Measurements from ENCODE around the gene CTBP2.
A peak's percentile ranks its signal among the peaks of the same experiment; 100 is the strongest.

The CTBP2 gene

GRCh38 chr10:125144693-125145623, 15.4 kb downstream of the CTBP2 start:
- no peak for DNase-seq

DNA sequence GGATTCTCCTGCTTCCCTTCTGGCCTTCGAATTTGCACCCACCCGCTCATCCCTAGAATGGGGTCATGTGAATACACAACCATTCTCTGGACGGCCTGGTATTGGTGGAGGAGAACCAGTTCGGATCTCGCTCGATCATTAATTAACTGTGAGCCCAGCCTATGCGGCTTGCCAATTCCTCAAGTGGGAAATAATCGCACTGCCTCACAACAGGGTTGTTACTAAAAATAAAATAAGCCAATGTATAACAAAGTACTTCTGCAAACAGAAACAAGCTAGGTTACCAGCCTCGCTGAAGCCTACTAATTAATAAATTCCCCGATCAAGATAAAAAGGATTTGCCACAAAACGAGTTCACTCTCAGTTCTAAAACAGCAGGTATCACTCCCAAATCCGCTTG, 16.2 kb downstream of the CTBP2 start:
- peak; percentile 54 for DNase-seq

DNA sequence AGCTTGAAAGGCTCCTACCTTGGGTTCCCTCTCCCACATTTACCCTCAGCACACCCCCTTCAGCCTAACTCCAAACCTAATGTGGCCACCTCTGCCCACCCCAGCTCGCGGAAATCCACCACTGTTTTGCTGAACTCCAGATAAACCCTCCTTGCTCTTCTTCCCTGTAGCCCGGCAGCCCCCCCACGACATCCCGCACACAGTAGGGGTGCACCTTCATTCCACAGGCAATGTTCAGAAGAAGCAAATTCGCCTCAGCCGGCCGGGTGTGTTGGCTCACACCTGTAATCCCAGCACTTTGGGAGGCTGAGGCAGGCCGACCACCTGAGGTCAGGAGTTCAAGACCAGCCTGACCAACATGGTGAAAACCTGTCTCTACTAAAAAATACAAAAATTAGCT, 17.4 kb downstream of the CTBP2 start:
- DNase-seq: no peak

GRCh38 chr10:125141860-125142484, 18.4 kb downstream of the CTBP2 start:
- no peak for DNase-seq

- no peak for DNase-seq
Observed at GRCh38 chr10:125141150-125141859, 19.1 kb downstream of the CTBP2 start.

DNA sequence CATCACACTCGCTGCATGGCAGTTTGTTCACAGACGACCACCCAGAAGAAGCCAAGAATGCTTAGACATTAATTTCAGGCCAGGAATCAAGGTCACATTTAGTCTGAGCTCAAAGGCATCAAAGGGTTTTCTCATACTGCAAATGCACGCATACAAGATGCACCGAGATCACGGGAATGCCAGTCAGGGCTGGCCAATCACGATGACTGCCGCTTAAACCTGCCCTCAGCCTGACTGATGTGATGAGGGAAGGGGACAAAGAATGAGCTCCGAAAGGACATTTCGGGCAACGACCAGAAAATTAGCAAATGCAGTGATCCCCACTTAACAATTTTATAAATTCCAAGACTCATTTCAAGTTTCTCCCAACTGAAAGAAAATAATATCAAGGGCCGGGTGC, 20.2 kb downstream of the CTBP2 start:
- DNase-seq: no peak

DNA sequence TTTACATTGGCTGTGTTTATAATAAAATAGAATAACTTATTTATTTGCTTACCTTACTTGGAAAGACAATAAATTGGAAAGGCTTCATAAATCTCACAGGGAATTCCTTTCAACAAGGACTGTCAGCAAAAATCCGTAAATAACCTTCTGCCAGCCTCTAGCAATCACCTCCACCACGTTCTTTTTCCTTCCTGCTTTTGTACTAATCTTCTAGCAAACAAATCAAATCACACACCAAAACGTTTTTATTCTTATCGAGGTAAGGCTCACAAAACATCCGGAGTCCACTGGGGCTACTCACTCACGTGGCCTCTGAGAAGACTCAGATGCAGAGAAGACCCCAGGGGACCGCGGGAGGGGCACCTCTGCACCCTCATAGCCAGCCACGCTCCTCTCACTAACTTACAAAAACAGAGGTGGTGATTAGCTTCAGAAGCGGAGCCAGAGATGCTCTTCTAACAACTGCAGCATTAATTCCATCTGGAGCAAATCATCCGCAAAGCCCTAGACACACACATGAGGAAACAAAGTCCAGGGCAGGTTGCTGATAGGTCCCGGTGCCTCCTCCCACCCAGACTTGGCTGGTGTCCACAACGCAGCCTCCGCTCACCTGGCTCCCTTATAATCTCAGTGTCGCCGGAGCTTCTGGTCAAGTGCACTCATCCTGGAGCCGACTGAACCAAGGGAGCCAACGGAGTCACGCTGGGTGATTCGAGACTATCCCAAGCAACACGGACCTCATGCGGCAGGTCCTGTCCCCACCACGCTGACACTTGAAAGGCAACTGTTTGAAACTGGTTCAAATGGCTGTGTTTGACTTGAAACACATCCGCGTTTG, 22.5 kb downstream of the CTBP2 start:
- DNase-seq: peak; percentile 76

- DNase-seq: no peak
Observed at GRCh38 chr10:125136087-125136486, 24.3 kb downstream of the CTBP2 start.

DNA sequence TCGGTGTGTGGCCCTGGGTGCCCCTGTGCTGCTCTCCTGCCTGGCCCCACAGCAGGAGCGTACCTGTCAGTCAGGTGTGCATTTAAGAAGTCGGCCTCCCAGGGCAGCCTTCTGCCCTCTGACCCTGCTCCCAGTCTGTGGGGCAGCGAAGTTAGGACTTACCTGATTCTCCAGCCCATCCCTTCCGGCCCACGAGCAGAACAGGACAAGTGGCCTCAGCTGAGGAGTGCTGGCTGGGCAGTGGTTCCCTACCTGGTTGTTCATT, 24.7 kb downstream of the CTBP2 start:
- no peak for DNase-seq

DNA sequence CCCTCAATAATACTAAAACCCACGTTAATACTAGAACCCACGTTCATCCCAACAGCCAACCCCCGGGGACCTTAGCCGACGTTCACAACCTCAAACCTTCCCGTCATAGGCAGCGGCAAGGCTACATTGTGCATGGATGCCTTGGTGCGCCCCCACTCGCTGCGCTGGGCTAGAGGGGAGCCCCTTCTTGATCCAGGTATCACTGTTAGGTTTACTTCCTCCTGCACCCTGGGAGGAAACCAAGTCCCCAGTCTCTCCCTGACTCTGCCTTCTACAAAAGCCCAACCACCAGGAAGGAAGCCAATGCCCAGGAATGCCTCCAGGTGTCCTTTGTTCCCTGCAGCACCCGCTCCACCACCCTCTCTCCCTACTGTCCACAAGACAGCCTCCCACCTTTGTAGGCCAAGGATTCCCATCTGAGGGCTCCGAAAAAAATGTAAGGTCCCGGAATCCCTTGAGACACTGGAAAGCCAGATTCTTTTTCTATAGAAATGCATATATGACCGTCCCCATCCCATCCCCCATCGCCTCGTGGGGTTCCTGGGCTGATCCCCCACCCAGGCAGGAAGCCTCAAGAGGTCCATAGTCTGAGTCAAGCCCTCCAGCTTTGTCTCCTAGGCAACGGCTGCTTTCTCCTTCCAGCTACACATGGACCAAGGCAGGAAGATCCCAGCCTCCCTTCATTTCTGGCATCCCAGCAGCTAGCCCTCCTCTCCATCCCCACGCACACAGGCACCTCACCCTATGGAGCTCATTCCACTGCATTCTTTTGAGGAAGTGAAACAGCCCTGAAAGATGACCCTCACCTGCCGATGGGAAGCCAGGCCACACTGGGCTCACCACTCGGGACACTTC, 25.2 kb downstream of the CTBP2 start:
- DNase-seq: no peak

GRCh38 chr10:125134483-125134848, 25.9 kb downstream of the CTBP2 start:
- no peak for DNase-seq

DNA sequence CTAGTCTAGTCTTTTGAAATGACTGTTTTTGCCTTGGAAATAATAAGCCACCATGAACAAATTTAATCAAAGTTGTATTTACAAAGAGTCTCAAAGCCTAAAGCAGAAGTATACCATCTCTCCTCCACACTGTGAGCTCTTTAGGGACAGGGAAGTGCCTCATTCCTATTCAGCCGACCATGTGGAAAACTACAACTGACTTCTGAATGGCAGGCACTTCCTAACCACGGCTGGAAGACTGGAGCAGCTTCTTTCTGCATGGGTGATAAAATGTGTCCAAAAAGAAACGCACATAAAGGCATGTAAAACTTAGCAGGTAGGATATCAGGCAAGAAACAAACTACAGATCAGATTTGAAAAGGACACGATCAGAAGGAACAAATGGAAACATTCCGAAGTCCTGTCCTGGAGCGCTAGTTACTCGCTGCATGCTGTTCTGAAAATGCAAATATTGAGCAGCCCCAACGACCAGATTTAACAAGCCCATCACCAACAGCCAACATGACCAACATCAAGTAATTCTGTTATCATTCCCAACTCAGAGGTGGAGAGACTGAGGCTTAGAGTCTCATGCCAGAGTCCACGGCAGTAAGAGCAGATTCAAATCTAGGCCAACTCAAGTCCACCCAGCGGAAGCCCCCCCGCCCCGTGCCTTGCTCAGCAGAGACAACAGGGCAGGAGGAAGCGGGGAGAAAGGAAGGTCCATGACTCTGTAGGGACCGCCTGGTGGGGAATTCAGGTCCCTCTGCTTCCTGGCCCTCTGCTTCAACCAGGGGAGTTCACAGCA, 26.5 kb downstream of the CTBP2 start:
- DNase-seq: no peak

- DNase-seq: no peak
Observed at GRCh38 chr10:125132344-125132743, 28.0 kb downstream of the CTBP2 start.

- DNase-seq: no peak
Observed at GRCh38 chr10:125130916-125131315, 29.4 kb downstream of the CTBP2 start.

DNA sequence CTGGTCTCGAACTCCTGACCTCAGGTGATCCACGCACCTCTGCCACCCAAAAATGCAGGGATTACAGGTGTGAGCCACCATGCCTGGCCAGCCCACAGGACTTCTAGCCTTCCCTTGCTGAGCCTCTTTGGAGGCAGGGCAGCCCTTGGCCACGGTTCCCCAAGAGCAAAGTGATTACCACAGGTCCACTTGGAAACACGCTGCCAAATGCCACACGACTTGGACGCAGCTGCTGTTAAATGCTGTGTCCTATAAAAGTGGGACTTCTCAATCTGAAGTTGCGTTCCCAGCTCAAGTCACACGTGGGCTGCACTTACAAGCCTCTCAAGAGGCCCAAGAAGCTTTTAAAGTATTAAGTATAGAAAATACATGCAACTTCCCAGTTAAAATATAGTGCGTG, 30.1 kb downstream of the CTBP2 start:
- no peak for DNase-seq

DNA sequence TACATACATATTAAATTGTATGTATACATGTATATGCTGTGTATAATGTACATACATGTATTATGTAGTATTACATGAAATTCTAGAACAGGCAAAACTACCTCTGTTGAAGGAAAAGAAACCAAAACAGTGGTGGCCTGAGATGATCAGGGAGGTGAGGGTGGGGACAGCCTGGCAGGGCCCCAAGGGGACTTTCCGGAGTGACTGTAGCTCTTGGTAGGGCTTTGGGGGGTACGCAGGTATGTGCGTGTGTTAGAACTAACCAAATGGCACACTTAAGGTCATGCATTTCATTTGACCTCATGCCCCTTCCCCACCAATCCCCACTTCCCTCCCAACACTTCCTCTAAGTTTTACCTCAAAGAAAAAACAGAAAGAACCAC, 31.3 kb downstream of the CTBP2 start:
- no peak for DNase-seq

- no peak for DNase-seq
Observed at GRCh38 chr10:125128397-125129075, 31.8 kb downstream of the CTBP2 start.

DNA sequence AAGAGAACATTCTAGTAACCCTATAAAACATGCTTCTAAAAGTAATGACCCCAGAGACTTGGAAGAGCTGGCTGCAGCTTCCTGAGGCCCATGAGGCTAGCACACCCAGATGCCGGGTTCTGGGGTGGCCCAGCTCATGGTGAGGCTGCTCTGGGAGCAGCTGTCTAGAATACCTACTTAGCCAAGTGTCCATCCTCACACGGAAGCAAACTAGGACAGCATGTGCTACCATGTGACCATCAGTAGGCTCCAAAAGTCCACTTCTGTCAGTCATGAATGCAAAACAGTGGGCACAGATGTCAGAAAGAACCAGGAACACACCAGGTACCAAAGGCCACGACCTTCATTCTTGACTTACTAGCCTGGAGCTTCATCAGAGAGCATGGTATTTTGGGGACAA, 32.4 kb downstream of the CTBP2 start:
- DNase-seq: no peak

DNA sequence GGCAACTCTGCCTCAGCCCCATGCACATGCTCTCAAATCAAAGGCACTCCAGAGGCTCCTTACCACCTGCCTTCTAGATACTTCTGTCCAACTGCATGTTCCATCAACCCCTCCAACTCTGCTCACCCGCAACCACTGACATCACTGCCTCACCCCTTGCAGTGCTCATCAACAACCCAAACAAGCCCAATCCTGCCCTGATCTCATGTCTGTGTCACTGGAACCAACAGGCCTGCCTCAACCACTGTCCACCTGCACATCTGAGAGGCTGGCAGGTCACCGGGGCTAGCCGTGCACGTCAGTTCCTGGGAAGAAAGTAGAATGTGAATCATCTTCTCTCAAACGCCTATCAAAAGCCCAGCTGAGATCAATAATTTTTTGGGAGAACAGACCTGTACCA, 33.3 kb downstream of the CTBP2 start:
- no peak for DNase-seq

DNA sequence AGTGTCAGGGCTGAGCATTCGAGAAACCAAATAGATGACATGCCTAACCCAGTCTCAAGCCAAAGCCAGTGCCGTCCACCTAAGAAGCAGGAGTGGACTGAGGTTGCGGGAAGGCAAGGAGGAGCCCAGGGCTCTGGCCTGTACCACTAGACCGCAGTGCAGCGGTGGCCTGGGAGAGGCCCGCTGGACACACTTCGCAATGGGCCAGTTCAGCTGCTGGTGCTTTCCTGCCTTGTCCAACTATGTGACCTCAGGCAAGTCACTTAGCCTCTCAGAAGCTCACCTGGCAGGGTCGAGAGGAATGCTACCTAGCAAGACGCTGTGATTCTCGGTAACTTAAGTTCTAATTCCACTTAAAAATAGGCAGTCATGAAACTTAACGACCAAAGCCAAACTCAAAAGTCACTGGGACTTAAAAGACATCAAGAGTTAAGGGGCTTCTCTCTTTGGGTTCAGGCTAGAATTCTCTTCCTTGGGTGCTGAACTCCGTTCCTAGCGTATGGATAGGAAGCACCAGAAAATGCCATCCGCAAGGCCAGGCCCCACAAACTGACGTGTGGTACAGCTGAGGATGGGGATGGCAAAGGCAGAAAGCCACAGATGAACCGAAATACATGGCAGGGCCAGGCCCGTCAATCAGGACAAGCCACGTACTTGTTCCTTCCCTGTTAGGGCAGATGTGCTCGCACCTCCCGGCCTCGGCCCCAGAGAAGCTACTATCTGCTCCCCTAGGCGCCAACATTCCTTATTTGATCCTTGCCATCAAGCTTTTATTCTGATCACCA, 34.2 kb downstream of the CTBP2 start:
- DNase-seq: no peak
